GM19240 (cell line): ENCODE measurements around the gene SLC7A8.

Experiments used
- DNase-seq: peaks from one replicate; pipeline ENCODE4 v3.0.0; 2011; ENCODE audit warnings: low spot score; ENCODE audit not compliant: insufficient read length

SLC7A8 gene

DNA sequence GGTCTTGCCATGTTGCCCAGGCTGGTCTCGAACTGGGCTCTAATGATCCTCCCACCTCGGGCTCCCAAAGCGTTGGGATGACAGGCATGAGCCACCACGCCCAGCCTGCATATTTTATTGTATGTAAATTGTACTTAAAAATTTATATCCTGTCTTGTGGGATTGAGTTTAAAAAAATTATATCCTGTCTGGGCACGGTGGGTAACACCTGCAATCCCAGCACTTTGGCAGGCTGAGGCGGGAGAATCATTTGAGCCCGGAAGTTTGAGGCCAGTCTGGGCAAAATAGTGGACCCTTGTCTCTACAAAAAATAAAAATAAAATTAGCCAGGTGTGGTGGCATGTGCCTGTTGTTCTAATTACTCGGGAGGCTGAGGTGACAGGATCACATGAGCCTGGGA lies 50.5 kb downstream of the SLC7A8 start:
- no peak for DNase-seq

DNA sequence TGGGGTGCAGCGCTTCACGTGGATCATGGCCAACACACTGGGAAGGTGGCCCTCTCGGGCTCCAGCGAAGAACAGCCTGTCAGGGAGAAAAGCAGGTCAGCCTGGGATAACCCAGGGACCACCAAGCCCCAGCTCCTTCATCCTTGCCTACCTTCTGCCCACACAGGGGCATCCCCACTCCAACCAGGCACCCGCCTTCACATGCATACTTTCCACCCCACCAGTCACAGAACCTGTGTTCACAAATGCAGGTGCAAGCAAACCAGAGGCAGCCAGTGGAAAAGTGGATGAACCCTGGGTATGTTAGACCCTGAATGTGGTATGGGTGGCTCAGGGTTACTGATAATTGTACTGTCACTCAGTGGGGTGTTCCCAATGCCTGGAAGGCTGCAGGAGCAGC lies 52.0 kb downstream of the SLC7A8 start:
- no peak for DNase-seq

DNA sequence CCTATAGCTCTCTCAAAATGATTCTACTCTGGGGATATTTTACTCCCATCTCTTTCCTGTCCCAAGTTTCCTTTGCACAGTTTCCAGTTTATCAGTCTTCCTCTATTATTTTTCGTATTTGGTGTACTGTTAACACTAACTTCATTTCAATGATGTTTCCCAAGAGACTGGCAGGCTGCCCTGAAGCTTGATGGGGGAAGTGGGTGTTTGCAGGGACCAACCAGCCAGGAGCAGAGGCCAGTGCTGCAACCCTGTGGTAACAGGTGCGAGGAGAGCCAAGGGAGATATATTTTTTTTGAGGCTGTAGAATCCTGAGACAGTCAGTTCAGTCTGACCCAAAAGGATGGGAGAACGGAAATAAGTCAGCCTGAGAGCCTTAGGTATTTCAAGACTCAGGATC lies 52.6 kb downstream of the SLC7A8 start:
- DNase-seq, result no peak

DNA sequence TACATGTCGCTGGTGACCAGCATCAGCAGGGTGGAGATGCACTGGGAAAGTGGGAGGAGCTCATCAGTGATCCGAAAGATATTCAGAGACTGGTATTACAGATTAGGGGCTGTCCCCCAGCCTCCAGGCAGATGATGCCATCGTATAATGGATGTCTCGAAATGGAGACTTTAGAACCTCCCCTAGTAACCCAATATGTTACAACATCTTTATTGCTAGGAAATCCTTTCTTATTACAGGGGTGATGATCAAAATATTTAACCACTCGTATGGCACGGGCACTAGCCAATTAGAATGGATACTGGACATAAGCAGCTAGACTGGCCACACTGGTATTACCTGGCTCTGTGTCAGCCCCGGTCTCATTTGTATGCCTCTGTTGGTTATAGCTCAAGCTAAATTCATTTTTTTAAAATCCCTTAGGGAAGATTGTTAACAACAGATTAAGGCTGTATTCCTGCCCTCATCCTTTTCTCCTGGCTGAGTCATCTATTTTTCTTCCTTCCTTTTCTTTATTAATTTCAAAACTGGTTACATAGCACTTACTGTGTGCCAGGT lies 53.6 kb downstream of the SLC7A8 start:
- DNase-seq, result no peak

DNA sequence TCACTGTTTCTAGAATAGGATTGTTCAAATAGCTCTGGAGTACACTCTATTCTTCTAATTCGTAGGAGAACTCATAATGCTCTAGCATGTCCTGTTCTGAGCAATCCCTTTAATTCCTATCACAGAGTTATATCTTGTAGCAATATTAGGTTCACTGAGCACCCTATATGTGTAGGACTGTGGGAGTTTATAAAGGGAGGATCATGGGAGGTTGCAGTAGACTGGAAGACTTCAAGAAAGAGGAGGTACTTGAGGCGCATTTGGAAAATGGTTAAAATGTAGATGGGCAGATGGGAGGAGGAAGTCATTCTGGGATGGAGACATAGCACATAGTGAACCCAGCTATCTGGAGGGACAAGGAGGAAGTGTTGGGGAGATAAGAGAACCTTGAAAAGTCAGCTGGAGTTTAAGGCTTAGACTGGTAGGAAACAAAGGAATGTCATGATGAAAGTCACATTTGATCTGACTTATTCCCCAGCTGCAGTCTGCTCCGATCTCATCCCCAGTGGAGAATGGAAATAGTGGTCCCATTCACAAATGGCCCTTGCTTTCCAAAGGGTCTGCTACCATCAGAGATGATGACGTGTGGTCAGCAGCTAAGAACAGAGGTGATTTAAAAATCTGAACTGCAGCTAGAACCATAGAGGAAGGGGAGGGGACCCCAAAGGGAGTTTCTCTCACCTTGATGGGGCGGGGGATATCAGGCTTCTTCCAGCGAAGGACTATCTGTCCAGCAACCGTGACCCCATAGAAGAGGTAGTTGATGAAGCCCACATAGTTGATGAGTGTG lies 54.3 kb downstream of the SLC7A8 start:
- DNase-seq, result no peak

DNA sequence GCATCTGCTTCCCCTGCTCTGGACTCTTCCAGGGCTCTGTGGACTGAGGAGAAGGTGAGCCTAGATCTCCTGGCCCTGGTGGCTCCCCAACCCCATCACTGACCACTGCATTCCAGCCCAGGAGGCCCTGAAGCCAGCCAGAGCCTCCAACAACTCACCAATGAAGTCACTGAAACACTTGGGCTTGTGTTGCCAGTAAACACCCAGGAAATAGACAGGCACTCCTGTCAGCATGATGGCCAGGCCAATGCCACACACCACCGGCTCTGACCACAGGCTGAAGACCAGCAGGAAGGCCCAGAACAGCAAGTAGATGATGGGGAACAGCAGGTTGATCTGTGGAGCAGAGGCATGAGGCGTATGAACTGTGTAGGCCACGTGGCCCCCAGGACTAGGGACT lies 55.6 kb downstream of the SLC7A8 start:
- no peak for DNase-seq

DNA sequence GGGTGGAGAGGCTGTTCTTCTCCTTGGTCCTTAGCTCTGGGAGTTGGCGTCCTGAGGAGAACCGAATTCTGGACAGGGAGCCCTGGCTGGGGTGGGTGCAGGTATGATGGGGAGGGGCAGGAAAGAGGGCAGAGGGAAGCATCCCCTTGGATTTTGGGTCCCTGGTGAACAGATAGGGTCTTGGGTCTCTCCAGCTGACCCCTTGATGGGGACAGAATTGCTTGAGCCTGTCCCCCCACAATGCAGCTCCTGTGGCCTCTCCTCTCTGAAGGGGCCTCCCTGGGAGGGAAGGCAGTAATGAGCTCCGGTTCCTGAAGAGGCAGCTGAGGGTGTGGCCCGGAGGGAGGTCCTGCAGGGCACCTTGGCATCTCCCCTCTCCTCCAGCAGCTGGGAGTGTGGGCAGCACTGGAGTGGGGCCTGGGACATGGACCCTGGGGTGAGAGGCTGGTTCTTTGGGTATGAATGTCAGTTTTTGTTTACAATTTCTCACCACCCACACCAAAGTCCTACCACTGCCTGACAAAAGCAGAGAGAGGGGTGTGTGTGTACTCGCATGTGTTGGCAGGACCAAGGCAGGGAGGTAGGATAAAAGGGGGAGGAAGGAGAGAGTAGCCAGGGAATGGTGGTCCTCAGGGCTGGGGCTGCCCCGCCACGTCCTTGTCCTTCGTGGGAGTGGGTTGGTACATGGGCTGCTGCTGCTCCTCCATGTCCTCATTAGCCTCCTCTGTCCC lies 56.7 kb downstream of the SLC7A8 start:
- no peak for DNase-seq

DNA sequence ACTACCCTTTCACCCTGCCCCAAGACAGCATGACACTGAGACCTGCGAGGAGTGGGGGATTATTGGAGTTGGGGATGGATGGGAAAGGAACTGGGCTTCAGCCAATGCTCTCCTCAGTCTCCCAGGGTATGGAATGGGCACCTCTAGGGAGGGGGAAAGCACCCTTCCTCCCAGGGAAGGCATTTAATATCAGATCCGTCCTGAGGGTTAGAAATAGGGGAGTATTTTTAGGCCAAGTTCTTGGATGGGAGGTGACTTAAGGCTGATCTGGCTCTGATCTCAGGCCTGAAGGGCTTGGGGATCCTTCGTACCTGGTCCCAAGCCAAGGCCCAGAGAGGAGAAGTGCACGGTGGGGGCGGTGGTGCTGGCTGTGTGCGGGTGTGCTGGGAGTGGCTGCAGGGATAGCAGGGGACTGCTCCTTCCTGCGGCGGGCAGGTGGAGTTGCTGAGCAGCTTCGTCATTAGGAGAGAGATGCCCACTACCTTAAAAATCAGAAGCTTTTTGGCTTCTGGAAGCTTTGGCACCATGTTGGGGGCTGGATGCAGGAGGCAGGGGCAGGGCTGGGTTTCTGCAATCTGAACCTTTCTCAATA lies 57.4 kb downstream of the SLC7A8 start:
- DNase-seq, result no peak

DNA sequence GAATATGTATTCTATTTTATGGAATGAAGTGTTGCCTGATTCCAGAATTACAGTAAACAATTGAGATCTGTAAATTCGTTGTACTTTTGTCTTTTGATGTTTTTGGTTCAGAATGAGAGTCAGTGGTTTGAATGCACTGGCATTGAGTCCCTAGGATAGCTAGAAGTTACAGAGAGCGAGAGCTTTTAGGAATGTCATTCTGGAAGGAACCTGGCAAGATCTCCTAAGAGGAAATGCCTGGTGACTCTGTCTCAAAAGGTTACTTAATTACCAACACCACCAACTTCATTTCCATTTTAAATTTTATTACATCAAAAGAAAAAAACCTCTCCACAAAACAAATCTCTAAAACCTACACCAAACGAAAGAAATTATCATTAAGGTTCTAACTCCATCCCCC lies 58.4 kb downstream of the SLC7A8 start:
- no peak for DNase-seq

DNA sequence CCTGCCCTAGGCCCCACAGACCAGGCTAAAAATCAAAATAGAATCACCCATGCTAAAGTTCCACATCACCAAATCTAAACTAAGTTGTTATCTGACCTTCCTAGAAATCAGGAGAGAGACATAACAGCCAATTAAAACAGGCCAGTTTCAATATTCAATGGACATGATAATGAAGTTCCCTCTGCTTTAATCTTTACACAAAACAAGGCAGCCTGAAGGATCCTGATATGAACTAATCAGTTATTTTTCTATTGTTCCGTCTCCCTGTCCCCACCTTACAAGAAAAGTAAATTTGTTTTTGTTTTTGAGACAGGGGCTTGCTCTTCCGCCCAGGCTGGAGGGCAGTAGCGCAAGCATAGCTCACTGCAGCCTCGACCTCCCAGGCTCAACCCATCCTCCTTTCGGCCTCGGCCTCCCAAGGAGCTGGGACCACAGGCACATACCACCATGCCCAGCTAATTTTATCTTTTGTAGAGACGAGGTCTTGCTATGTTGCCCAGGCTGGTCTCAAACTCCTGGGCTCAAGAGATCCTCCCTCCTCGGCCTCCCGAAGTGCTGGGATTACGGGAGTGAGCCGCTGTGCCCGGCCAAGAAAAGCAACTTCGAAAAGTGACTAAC lies 59.0 kb downstream of the SLC7A8 start:
- DNase-seq, result no peak

DNA sequence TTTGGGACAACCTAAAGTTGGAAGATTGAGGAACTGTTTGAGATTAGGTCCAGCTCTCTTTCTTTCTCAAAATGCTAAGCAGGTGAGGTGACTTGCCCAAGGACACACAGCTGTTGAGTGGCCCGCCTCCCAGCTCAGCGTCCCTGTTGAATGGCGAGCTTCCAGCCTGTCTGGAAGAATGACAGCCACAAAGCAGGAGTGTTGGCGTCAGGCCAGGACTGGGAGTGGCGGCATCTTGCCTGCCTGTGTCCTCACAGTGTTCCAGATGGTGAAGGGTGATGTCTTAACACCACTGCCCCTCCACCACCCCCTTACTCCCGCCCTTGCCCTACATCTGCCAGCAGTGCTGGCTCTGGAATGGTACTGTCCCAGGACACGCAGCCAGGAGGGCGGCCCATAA lies 60.0 kb downstream of the SLC7A8 start:
- no peak for DNase-seq

DNA sequence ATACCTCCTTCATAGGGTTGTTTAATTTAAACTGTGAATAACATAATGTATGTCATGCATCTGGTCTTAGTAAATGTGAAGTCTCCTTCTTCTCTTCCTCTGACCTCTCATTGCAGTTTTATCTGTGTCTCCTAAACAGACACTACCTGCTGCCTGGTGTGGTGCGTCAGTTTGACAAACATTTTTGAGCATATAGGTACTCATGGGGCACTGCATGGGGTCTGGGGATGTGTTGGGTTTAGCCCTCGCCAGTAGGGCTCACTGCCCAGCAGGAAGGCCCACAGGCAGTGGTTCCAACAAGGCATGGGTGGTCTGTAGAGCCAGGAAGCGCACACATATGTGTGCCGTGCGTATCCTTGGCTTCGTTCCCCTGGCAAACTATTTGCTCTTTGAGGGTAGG lies 61.4 kb downstream of the SLC7A8 start:
- DNase-seq, result no peak

DNA sequence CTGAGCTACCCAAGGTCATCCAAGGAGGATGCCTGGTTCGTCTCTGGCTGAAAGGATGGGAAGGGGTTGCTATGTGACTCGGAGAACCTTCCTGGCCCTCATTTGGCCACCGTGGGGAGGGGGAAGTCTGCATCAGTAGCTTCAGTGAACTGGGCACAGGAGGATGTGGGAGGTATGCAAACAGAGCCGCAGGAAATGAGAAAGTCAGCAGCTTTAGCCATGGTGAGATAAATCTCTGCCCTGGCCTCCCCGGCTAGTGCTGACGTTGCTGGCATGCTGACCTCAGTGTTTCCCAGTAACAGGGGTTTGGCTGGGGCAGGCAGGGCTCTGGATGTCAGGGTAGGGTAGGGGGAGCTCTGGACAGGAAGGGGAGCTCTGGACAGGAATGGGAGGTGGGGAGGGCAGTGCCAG lies 62.1 kb downstream of the SLC7A8 start:
- peak; percentile 51 for DNase-seq

DNA sequence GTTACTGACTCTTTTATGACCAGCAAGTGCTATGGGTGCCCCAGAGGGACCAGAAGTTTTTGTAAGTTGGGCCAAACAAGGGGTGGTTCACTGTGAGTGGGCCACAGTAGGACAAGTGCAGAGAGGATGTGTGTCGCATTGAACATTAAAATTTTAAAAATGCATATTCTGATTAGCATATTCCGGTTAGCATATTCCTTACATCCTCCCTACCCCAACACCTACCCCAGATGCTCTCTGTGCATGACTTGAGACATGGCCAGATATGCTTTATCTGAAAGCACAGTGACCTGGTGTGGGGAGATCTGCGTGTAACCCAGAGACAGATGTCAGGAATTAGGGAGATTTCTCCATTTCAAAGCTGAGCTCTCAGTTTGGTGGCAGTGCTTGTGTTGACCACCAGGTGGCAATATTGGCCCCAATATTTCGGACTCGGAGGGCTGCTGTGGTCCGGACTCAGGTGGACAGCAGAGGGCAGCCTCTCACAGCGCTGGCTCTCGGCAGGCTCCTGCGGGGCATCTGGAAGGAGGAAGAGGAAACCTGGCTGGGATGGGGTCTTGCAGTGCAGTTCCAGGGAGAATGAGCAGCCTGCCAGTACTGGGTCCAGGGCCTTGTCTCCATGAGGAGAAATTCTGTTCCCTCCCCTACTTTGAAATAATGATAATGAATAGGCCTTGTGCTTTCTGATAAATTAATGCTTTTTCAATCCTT lies 62.8 kb downstream of the SLC7A8 start:
- peak; percentile 95 for DNase-seq

DNA sequence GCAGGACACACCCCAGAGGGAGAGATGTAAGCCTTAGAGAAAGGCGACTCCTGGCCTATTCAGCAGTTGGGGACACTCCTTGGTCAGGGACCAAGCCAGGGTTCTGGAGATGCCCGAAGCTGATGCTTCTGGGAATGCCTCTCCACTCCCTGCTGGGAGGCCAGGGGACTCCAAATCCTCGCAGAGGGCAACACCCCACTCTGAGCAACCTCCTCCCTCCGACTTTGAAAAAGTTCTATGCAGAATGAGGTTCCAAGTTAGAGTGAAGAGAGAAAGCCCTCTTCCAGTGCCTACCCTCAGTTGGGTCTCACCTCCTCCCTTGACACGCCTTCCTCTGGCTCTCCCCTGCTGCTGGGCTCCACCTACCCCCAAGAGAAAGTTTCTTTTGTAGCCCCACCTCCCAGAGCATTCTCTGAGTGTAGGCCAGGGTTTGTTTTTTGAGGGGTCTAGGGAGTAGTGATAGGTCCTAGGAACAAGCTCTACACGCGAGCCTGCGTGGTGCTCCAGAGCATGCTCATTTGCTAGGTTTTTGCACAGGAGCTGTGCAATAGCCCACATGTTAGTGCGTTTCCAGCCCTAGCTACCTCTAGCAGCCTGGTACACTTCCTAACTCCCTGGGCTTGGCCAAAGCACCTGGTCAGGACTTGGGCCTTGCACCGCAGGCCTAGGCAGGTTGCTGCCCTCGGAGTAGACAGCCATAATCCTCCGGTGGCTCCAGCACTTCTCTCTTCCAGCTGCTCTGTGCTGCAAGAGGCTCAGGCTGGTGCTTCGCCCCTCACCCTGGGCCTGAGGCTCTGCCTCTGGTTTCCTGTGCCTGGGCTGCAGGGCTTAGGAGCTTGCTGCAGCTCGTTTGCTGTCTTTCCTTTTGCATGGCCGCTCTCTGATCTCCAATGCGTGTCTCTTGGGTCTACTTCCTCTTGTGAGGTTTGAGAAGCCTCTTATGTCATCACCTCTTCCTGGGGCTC lies 63.8 kb downstream of the SLC7A8 start:
- no peak for DNase-seq

DNA sequence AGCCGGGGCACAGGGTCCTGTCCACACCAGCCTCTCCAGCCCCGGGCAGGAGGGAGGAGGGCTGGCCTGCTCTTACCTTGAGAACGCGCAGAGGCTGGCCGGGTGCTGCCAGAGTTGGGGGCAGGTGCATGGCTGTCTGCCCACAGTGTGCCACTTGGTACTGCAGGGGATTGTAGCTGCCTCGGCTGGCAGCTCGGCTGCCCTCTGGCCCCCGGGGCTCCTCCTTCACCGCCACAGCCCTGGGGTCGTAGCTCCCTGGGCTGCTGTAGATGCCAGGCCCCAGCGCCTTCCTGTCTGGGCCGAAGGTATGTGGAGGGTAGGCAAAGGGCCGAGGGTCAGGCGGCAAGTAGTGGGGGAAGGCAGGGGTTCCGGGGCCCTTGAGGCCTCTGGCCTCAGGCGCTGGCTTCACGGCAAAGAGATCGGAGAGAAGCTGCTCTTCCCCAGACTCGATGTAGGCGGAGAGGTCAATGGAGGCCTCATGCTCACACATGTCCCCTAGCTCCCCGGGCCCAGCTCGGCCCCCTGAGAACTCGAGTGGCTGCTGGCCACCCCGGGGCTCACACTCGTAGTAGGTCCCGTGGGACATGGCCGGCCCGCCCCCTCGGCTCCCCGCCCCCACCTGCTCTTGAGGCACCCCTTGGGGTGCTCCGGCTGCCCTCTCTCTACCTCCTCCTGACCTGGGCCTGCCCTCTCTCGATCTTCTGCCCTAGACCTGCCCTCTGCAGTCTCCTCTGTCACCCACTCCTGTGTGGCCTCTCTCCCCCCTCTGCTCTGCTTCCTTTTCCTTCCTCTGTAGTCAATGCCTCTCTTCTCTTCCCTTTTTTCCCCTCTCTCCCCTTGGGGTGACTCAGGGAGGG lies 64.7 kb downstream of the SLC7A8 start, which contains the start of gene CEBPE:
CEBPE (minus strand) TSS at position 750 of the 857 bp plus-strand sequence; CDS start at position 586, 164 bp downstream.
- DNase-seq, result no peak

DNA sequence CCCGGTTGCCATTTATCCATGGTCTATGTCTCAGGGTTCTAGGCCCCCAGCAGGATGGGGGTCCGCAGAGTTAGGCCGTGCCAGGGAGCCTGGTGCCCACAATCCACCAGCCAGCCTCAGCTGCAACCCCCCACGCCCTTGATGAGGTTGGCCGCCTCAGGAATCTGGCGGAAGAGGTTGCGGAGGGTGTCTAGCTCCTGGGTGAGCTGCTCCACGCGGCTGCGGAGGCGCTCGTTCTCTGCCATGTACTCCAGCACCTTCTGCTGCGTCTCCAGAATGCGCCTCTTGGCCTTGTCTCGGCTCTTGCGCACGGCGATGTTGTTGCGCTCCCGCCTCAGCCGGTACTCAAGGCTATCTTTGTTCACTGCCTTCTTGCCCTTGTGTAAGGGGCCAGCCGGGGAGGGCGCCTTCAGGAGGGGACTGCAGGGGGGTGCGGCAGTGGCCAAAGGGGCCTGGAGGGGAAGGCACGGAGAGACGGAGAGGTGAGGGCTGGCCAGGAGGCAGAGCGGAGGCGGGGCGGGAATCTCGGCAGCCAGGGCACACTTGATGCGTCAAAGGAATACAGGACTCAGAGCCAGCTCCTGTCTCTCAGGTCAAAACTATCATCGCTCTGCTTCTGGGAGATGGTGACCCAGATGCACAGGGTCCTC lies 66.0 kb downstream of the SLC7A8 start:
- no peak for DNase-seq

DNA sequence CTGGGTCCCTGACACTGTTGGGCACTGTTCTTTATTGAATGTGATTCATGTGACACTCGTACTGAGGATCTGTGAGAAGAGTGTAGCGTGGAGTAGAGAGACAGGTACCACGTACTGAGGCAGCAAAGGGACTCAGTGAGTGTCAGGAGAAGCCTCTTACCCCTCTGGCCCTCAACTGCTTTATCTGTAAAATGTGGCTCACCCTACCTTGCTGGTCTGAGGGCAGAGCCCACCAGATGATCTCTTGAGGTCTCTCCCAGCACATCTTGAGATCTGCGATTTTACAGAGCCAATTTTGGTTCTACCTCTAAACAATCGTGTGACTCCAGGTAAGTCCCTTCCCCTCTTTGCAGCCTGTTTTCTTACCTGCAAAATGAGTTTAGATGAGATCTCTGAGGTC lies 67.5 kb downstream of the SLC7A8 start:
- DNase-seq, result no peak
